Natural killer cell (primary cell): Measurements from ENCODE around the gene SNED1. TPM values are rescaled to one million over a fixed set of nuclear protein-coding genes. Genes with fewer than 3 reads are reported as not detected.
"Not testable (repeated sequence)": the region's sequence is repeated elsewhere in the genome, so short reads cannot be mapped to it uniquely, and the experiment has no call there.

Experiments used
- ATAC-seq, 3 donors: fragments of 150-1000 bp in 2 of 3; fragments of 200-7000 bp in 1 of 3; cut with Tn5 transposase; 1 replicate in 1 of 3; 2 replicates in 2 of 3; pipeline ENCODE4 v1.10.0; 2021; ENCODE audit warnings: mild to moderate bottlenecking in 2 of 3, moderate library complexity in 2 of 3
- DNase-seq, 2 donors: peaks; one replicate each; pipeline versions ENCODE4 v3.0.0 to v3.0.0-alpha.2; 2013 to 2021; ENCODE audit warnings: mixed read lengths in 1 of 2
- H3K27ac ChIP-seq: one replicate; pipeline ENCODE4 v1.5.1; 2013; ENCODE audit warnings: mild to moderate bottlenecking, low read length
- H3K27me3 ChIP-seq: one replicate; pipeline ENCODE4 v1.6.1; 2013; ENCODE audit warnings: low read length; ENCODE audit not compliant: control insufficient read depth, insufficient read depth
- H3K36me3 ChIP-seq: one replicate; pipeline ENCODE4 v1.6.1; 2013; ENCODE audit warnings: low read length; ENCODE audit not compliant: control insufficient read depth, insufficient read depth
- H3K4me1 ChIP-seq: one replicate; pipeline ENCODE4 v1.6.1; 2013; ENCODE audit warnings: low read length; ENCODE audit not compliant: control insufficient read depth, insufficient read depth
- H3K4me3 ChIP-seq: one replicate; pipeline ENCODE4 v1.5.1; 2013; ENCODE audit warnings: low read length
- H3K9me3 ChIP-seq: one replicate; pipeline ENCODE4 v1.6.1; 2013; ENCODE audit warnings: low read length; ENCODE audit not compliant: control insufficient read depth, insufficient read depth
- H3K27ac Mint-ChIP-seq, 2 donors: one replicate each; pipeline ENCODE4 v1.8.0; 2022; ENCODE audit warnings: mild to moderate bottlenecking in 2 of 2, mixed read lengths in 2 of 2, moderate library complexity in 1 of 2
- H3K27me3 Mint-ChIP-seq, 2 donors: one replicate each; pipeline ENCODE4 v1.8.0; 2022; ENCODE audit warnings: low read depth in 2 of 2, mixed read lengths in 2 of 2
- H3K36me3 Mint-ChIP-seq: one replicate; pipeline ENCODE4 v1.8.0; 2022; ENCODE audit warnings: mixed read lengths
- H3K4me1 Mint-ChIP-seq, 2 donors: one replicate each; pipeline ENCODE4 v1.8.0; 2022; ENCODE audit warnings: mixed read lengths in 2 of 2
- H3K4me3 Mint-ChIP-seq: one replicate; pipeline ENCODE4 v1.8.0; 2022; ENCODE audit warnings: mild to moderate bottlenecking, moderate library complexity, mixed read lengths
- H3K9me3 Mint-ChIP-seq, 2 donors: one replicate each; pipeline ENCODE4 v1.8.0; 2022; ENCODE audit warnings: mixed read lengths in 2 of 2
- WGBS: methylation state at CpG from one replicate; pipeline ENCODE4 v1.1.7; 2013; ENCODE audit warnings: missing lambda C conversion rate; ENCODE audit not compliant: insufficient coverage; 5-methylcytosine and 5-hydroxymethylcytosine counted together
- intact Hi-C: fragments of 100-400 bp; cut with micrococcal nuclease; formaldehyde crosslinking; loops from one replicate; pipeline ENCODE4 v1.14.2; 2022
- total RNA-seq, 4 donors: library from RNA; stranded (reverse); fragments of 120-200 nt in 1 of 4; gene quantifications; one replicate each; pipeline versions ENCODE4 v1.2.3 to v1.2.4, GENCODE V29; 2013 to 2022
- TF ChIP-seq, protein P1 (sequence below): fragments of 200-600 bp; IDR thresholded peaks from one replicate; pipeline ENCODE4 v1.8.0; 2022; ENCODE audit warnings: antibody characterized with exemption

SNED1 gene
- total RNA-seq, 3 donors from 2014 or later (not counting 1 experiment from before 2014, with no cell fraction given): 0.97 to 4.9 (median 2.5) TPM

DNA sequence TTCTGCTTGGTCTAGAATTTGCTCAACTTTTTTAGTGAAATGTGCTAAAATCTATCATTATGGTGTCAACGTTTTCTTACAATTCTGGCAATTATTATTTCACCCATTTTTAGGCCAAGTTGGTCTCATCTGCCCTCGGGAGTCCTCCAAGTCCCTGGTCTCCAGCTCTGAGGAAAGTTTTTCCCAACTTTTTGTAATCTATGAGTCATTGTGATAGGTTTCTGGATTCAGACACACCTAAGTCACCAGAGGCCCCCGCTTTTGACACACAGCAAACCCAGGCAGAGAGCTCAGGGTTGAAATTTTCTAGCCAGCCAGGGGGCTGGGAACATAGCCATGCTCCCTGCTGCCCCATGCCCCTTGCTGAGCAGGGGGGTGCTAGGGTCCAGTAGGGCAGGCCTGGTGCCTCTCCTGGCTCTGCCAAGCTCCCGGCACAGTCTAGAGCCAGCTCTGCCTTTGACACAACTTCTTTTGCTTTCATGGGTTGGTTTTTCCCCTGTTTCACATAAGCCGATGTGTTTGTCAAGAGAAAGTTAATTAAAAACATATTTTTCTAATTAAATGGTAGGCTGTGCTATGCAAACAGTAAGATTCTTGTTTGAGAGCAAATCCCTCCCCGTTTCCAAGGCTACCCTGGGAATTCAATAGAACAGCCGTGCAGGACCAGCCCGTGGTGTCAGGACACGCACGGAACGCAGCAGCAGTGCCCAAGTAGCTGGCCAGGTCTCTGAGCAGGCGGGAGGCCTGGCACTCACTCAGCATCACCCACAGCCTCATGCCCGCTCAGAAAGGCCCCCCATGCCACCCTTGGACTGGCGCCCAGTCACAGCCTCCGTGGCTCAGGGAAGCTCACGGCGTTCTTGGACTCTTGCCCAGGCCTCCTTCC lies 25.5 kb upstream of the SNED1 start:
- H3K27ac Mint-ChIP-seq: no peak overlapping the region
- intact Hi-C loops: no loop called here
- Histone ChIP-seq H3K27ac (no peak overlapping the region), H3K9me3 (no peaks in the 10 kb centered on the region), H3K4me3 (no peak overlapping the region), H3K4me1 (no peaks in the 10 kb centered on the region), H3K36me3 (no peaks in the 10 kb centered on the region), H3K27me3 (no peaks in the 10 kb centered on the region)
- H3K4me1 Mint-ChIP-seq: peaks cover 0 to 4% of the 10 kb centered on the region in 2 donors
- H3K36me3 Mint-ChIP-seq: no peaks in the 10 kb centered on the region
- TF ChIP-seq, protein P1, sequence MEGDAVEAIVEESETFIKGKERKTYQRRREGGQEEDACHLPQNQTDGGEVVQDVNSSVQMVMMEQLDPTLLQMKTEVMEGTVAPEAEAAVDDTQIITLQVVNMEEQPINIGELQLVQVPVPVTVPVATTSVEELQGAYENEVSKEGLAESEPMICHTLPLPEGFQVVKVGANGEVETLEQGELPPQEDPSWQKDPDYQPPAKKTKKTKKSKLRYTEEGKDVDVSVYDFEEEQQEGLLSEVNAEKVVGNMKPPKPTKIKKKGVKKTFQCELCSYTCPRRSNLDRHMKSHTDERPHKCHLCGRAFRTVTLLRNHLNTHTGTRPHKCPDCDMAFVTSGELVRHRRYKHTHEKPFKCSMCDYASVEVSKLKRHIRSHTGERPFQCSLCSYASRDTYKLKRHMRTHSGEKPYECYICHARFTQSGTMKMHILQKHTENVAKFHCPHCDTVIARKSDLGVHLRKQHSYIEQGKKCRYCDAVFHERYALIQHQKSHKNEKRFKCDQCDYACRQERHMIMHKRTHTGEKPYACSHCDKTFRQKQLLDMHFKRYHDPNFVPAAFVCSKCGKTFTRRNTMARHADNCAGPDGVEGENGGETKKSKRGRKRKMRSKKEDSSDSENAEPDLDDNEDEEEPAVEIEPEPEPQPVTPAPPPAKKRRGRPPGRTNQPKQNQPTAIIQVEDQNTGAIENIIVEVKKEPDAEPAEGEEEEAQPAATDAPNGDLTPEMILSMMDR: no peak
- DNase-seq: no peak
- H3K27me3 Mint-ChIP-seq: peaks cover 8 to 9% of the 10 kb centered on the region in 2 donors
- ATAC-seq: no peak
- 63% methylated on average over 16 of the region's 17 CpGs for WGBS
- H3K4me3 Mint-ChIP-seq: no peak overlapping the region
- peaks cover 0 to 3% of the 10 kb centered on the region in 2 donors for H3K9me3 Mint-ChIP-seq

DNA sequence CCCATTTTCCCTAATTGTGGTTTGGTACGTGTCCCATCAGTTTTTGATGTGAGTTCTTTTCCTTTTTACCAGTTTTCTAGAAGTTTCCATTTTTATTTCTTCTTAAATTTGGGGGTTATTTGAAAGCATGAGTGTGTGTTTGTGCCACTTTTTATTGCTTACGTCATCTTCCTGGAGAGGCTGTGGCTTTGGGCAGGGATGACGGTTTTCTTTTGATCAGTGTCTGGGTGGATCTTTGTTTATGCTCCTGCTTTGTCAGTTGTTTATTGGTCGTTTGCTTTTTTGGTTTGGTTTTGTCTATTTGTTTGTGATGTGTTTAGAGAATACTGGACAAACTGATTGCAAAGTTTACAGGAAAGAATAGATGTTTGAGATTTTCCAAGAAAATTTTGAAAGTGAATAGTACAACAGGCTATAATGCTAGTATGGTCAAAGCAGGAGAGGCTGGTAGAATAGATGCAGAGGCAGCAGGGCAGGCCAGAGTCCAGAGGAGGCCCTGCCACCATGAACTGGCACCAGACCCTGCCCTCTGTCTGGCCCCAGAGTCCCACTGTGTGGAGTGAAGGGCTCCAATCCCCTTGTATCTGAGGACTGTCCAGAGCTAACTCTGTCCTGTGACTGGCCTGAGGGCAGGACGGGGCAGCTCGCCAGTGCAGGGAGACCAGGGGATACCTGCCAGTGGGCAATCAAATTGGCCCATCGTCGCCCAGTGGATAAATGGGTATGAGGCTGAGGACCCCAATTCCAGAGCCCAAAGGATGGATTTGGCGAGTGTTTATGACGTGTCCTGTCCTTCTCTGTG lies 23.4 kb upstream of the SNED1 start:
- no peaks in the 10 kb centered on the region for H3K36me3 Mint-ChIP-seq
- H3K4me3 Mint-ChIP-seq: no peak overlapping the region
- no peaks in the 10 kb centered on the region for H3K9me3 ChIP-seq
- ATAC-seq (no peak), DNase-seq (peak in 1 of 2 donors; percentile 69)
- peaks cover 8 to 9% of the 10 kb centered on the region in 2 donors for H3K27me3 Mint-ChIP-seq
- WGBS: 66% methylated on average over 10 of the region's 10 CpGs
- intact Hi-C loops: no loop called here
- no peak overlapping the region for H3K27ac Mint-ChIP-seq
- TF ChIP-seq, protein P1: no peak
- no peak overlapping the region for H3K4me3 ChIP-seq
- H3K27ac ChIP-seq: no peak overlapping the region
- H3K9me3 Mint-ChIP-seq: peaks cover 0 to 3% of the 10 kb centered on the region in 2 donors
- H3K4me1 Mint-ChIP-seq: peaks cover 0 to 4% of the 10 kb centered on the region in 2 donors
- H3K27me3 ChIP-seq: no peaks in the 10 kb centered on the region
- H3K36me3 ChIP-seq: no peaks in the 10 kb centered on the region
- no peaks in the 10 kb centered on the region for H3K4me1 ChIP-seq

DNA sequence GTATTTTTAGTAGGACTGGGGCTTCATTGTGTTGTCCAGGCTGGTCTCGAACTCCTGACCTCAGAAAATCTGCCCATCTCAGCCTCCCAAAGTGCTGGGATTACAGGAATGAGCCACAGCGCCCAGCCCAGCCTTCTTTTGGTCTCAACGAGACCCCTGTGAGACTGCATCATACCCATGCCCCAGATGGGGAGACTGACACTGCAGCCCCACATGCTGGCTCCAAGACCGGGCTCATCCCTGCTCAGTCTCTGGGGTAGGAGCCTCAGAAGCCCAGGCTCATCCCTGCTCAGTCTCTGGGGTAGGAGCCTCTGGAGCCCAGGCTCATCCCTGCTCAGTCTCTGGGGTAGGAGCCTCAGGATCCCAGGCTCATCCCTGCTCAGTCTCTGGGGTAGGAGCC lies 22.5 kb upstream of the SNED1 start:
- H3K27me3 Mint-ChIP-seq, H3K4me1 ChIP-seq, H3K4me3 Mint-ChIP-seq, H3K9me3 Mint-ChIP-seq, H3K36me3 ChIP-seq, H3K4me3 ChIP-seq, H3K9me3 ChIP-seq, H3K27ac ChIP-seq, DNase-seq, ATAC-seq, H3K27me3 ChIP-seq, H3K36me3 Mint-ChIP-seq, intact Hi-C loops, H3K27ac Mint-ChIP-seq, H3K4me1 Mint-ChIP-seq: not testable (repeated sequence)
- WGBS: 83% methylated on average over 4 of the region's 4 CpGs

DNA sequence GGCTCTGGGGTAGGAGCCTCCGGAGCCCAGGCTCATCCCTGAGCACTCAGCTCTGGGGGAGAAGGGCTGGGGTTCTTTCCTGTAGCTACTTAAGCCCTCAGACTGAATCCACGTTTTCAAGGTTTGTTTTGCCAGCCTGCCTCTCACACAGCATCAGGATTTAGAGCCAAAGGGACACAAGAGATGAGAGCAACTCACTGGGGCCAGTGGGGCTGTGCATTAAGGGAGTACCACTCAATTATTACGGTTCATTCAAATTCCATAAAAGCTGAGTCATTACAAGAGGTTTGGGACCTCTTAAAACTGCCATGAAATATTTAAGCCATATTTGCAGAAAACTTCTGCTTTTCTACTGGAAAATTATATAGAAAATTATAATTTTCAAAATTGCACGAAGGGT lies 17.1 kb upstream of the SNED1 start:
- H3K36me3 Mint-ChIP-seq: no peaks in the 10 kb centered on the region
- H3K27me3 ChIP-seq: no peaks in the 10 kb centered on the region
- H3K4me3 ChIP-seq: no peak overlapping the region
- no peak overlapping the region for H3K27ac ChIP-seq
- H3K9me3 ChIP-seq: no peaks in the 10 kb centered on the region
- no peaks in the 10 kb centered on the region for H3K9me3 Mint-ChIP-seq
- DNase-seq (no peak), ATAC-seq (no peak)
- no peaks in the 10 kb centered on the region for H3K4me1 Mint-ChIP-seq
- no peaks in the 10 kb centered on the region for H3K36me3 ChIP-seq
- no peak overlapping the region for H3K27ac Mint-ChIP-seq
- 24% methylated on average over 4 of the region's 4 CpGs for WGBS
- no peak overlapping the region for H3K4me3 Mint-ChIP-seq
- no peaks in the 10 kb centered on the region for H3K4me1 ChIP-seq
- intact Hi-C loops: no loop called here
- TF ChIP-seq, protein P1: no peak
- peaks cover 0 to 7% of the 10 kb centered on the region in 2 donors for H3K27me3 Mint-ChIP-seq
